ENCODE measurements around the gene HOXB4.

Gene HOXB4

GRCh38 chr17:48592577-48592976, 14.4 kb upstream of the HOXB4 start:
- DNase-seq (ENCODE audit: low read depth, low spot score), result no peak
- no peak overlapping the region for H3K4me3 ChIP-seq (ENCODE audit: low read length)

- DNase-seq (ENCODE audit: low read depth, low spot score), result no peak
- H3K4me3 ChIP-seq (ENCODE audit: low read length), result no peak overlapping the region
Measured at GRCh38 chr17:48592057-48592514, 13.9 kb upstream of the HOXB4 start.

GRCh38 chr17:48591255-48592056, 13.3 kb upstream of the HOXB4 start:
- no peak overlapping the region for H3K4me3 ChIP-seq (ENCODE audit: low read length)
- DNase-seq (ENCODE audit: low read depth, low spot score), result no peak

- no peak for DNase-seq (ENCODE audit: low read depth, low spot score)
- no peak overlapping the region for H3K4me3 ChIP-seq (ENCODE audit: low read length)
Measured at GRCh38 chr17:48590607-48591161, 12.5 kb upstream of the HOXB4 start.

GRCh38 chr17:48589831-48590606, 11.9 kb upstream of the HOXB4 start, which contains the start of gene HOXB3:
Gene HOXB3, minus strand, starts transcription at chr17:48590241. Its CDS starts 37,767 bp downstream, at chr17:48552474.
- no peak within 1 kb of the TSS for H3K4me3 ChIP-seq (ENCODE audit: low read length)
- no peak for DNase-seq (ENCODE audit: low read depth, low spot score)

- DNase-seq (ENCODE audit: low read depth, low spot score), result no peak
- no peak overlapping the region for H3K4me3 ChIP-seq (ENCODE audit: low read length)
Measured at GRCh38 chr17:48589060-48589830, 11.1 kb upstream of the HOXB4 start.

GRCh38 chr17:48588528-48588927, 10.4 kb upstream of the HOXB4 start:
- no peak overlapping the region for H3K4me3 ChIP-seq (ENCODE audit: low read length)
- DNase-seq (ENCODE audit: low read depth, low spot score), result no peak

- no peak overlapping the region for H3K4me3 ChIP-seq (ENCODE audit: low read length)
- DNase-seq (ENCODE audit: low read depth, low spot score), result no peak
Measured at GRCh38 chr17:48588074-48588415, 9.9 kb upstream of the HOXB4 start.

- no peak overlapping the region for H3K4me3 ChIP-seq (ENCODE audit: low read length)
- no peak for DNase-seq (ENCODE audit: low read depth, low spot score)
Measured at GRCh38 chr17:48587276-48588073, 9.3 kb upstream of the HOXB4 start.

GRCh38 chr17:48586355-48587258, 8.5 kb upstream of the HOXB4 start:
- no peak for DNase-seq (ENCODE audit: low read depth, low spot score)
- no peak overlapping the region for H3K4me3 ChIP-seq (ENCODE audit: low read length)

- no peak for DNase-seq (ENCODE audit: low read depth, low spot score)
- H3K4me3 ChIP-seq (ENCODE audit: low read length), result no peak overlapping the region
Measured at GRCh38 chr17:48584223-48584741, 6.1 kb upstream of the HOXB4 start.

GRCh38 chr17:48583708-48584222, 5.6 kb upstream of the HOXB4 start:
- no peak for DNase-seq (ENCODE audit: low read depth, low spot score)
- H3K4me3 ChIP-seq (ENCODE audit: low read length), result no peak overlapping the region

- DNase-seq (ENCODE audit: low read depth, low spot score), result no peak
- no peak overlapping the region for H3K4me3 ChIP-seq (ENCODE audit: low read length)
Measured at GRCh38 chr17:48582750-48583069, 4.6 kb upstream of the HOXB4 start.

GRCh38 chr17:48579760-48580554, 1.8 kb upstream of the HOXB4 start:
- DNase-seq (ENCODE audit: low read depth, low spot score), result no peak
- H3K4me3 ChIP-seq (ENCODE audit: low read length), result no peak overlapping the region

- DNase-seq (ENCODE audit: low read depth, low spot score), result no peak
- H3K4me3 ChIP-seq (ENCODE audit: low read length), result no peak overlapping the region
Measured at GRCh38 chr17:48579471-48579759, 1.3 kb upstream of the HOXB4 start.

- no peak for DNase-seq (ENCODE audit: low read depth, low spot score)
- peak overlapping the region; percentile 86 for H3K4me3 ChIP-seq (ENCODE audit: low read length)
Measured at GRCh38 chr17:48578616-48579470, 693 bp upstream of the HOXB4 start.
